Transverse colon (tissue), 4 donors: Measurements from ENCODE around the gene DDR2.

Source experiments
- CTCF ChIP-seq, 5 experiments: fragments of 200-600 bp in 3 of 5; fragments of 450-650 bp in 2 of 5; sonication (generic) in 3 of 5; IDR thresholded peaks; 1 replicate in 2 of 5; 2 replicates in 3 of 5; pipeline ENCODE4 v1.5.1; 2016 to 2017; ENCODE audit warnings: antibody characterized with exemption in 5 of 5, inconsistent platforms in 3 of 5, mild to moderate bottlenecking in 2 of 5, moderate library complexity in 1 of 5
- POLR2A ChIP-seq: fragments of 450-650 bp; IDR thresholded peaks from one replicate; pipeline ENCODE4 v1.6.1; 2016; ENCODE audit warnings: antibody characterized with exemption, mild to moderate bottlenecking, moderate library complexity
- POLR2AphosphoS5 ChIP-seq, 3 donors: sonication (generic); formaldehyde crosslinking; IDR thresholded peaks; one replicate each; pipeline ENCODE4 v1.6.1; 2016; ENCODE audit warnings: antibody characterized with exemption in 3 of 3

GRCh38 chr1:162691999-162692575 is 59.8 kb downstream of the DDR2 start:
- no peak for TF ChIP-seq POLR2AphosphoS5 (IDR thresholded peaks at IDR 0.05)
- no peak for TF ChIP-seq CTCF (IDR thresholded peaks at IDR 0.05)
- TF ChIP-seq POLR2A, result no peak
